ENCODE measurements around the gene NAPA. TPM values are rescaled to one million over a fixed set of nuclear protein-coding genes. Genes with fewer than 3 reads are reported as not detected.

The NAPA gene
- total RNA-seq, 1 donor from 2014 or later = 80.3 TPM

DNA sequence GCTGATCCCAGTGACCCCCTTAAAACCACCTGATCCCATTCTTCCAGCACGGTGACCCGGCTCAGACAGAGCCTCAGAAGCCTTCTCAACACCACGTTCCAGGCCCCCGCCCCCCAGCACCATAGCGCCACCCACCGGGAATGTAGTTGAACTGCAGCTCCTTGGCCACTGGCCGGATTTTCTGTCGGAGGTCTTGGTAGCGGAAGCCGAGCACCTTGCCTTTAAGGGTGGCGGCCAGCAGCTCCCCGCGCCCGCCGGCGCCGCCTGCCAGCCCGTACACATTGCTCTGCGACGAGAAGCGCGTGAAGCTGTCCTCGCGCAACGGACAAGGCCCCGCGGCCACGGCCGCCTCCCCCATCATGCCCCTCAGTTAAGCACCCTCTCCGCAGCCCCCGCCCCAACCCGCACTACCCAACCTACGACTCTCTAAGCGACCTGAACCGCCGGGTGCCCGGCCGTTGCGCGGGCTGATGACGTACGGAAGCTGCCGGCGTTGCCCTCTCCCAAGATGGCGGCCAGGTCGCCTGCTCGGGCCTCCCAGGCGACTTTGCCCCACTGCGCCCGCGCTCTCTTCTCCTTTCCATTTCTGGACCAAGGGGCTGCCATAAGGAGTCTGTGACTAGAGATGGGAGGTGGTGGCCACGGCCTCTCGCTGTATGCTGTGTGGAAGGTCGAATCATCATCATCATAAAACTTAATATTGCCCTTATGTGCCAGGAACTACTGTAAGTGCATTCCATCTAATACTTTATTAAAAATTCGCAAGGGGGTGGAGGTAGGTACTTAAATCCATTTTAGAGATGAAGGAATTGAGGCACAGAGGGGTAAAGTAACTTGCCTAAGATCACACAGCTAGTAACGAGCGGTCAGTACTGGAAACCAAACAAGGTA, 30.8 kb downstream of the NAPA start, which contains the start of gene KPTN:
Gene KPTN (minus strand): TSS at position 420 of the 891 bp plus-strand sequence. CDS start 59 bp downstream, at position 361.
- DNase-seq = peak; percentile 94

DNA sequence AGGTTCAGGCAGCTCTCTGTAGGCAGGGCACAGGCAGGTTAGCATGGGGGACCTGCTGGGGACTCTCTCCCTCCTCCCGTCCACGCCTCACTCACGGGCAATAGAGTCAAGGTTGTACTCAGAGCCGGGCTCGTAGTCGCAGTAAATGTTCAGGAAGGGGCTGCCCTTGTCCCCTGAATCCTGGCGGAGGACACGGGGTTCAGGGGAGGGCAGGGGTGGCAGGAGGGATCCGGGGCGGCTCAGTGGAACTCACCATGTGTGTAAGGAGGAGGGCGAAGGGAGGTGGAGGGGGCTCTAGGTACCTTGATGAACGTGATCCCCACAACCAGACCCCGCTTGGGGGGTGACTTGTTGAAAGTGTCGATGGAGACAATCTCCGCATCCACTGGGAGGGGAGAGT, 31.7 kb downstream of the NAPA start:
- no peak for DNase-seq

DNA sequence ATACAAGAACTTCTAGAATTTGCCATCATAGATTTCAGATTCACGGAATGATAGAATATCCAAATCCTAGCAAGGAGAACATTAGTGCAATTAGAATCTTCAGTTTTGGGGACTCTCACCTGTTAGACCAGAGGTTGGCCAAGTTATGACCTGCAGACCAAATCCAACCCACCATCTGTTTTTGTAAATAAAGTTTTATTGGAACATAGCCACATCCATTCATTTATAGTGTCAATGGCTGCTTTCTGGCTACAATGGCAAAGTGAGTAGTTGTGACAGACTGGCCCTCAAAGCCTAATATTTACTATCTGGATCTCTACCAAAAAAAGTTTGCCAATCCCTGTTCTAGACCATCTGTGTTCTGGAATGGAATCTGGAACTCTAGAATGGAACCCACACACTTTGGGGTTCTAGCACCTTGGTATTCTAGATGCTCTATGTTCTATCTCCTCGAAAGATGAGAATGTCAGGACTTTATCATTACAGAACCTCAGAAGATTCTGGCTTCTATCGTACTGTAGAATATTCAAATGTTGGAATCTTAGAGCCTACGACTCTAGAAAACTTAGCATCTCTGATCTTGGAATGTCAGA, 33.3 kb downstream of the NAPA start:
- DNase-seq = no peak

DNA sequence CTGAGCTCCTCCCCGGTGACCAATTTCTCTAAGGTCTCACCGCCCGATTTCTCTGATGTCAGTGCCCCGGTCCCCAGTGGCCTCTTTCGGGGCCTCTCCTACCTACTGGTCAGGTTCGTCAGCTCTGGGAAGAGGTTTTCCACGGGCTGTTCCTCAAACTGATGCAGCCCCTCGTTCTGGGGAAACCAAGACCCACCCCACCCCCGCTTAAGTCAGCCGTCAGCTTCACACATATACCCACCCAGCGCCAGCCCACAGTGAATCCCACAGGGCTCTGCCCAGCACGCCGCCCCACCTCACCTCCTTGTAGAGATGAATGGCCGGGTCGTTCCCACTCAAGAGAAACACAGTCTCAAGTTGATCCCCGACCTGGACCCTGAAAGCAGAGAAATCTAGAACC, 34.2 kb downstream of the NAPA start:
- DNase-seq = no peak

DNA sequence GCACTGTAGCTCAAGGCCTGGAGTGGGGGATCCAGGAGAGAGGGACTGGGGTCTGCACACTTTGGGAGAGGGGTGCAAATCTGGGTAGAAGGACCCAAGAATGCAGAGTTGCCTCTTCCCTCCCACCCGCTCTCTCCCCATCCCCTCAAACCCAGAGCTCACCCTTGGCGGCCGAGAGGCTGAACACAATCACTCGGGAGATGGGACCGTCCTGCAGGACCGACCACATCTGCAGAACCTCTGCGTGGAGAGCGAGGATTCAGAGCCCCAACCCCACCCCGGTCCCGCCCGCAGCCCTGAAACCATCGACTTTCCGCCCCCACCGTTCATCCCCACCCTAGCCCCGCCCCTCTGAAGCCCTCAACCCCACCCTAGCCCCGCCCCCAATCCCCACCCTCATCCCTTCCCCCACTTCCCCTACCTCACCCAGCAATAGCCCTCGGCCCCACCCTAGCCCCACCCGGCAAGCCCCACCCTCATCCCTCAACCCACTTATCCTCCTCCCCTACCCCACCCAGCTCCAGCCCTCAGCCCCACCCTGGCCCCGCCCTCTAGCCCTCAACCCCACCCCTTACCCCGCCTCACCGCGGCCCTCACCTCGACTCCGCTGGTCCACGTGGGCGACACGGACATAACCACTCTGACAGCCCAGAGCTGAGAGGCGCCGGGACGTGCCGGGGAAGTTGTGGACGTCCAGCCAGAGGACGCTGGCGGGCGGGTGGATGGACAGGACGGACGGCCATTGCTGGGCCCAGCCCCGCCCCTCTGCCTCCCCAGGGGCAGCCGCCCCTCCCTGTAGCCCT, 35.0 kb downstream of the NAPA start:
- peak; percentile 30 for DNase-seq

DNA sequence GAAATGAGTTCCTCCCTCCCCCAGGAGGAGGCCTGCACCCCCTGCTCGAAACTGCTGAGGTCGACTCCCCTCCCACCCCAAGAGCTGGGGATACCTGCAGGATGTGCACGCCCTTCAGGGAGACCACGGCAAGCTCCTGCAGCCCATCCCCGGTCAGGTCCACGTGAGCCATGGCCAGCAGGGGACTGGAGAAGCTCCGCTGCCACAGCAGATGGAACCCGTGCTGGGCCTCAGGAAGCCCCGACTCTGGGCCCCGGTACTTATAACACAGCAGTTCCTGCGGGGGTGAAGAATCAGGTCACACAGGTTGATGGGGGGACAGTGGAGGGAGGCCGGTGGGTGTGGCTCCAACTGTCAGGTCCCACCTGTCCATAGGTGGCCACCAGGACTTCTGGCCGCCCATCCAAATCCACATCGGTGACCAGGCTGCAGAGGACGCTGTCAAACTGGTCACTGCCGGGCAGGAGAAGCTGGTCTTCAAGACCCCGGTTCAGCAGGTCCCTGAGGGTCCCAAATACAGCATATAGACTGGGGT, 38.4 kb downstream of the NAPA start:
- no peak for DNase-seq

DNA sequence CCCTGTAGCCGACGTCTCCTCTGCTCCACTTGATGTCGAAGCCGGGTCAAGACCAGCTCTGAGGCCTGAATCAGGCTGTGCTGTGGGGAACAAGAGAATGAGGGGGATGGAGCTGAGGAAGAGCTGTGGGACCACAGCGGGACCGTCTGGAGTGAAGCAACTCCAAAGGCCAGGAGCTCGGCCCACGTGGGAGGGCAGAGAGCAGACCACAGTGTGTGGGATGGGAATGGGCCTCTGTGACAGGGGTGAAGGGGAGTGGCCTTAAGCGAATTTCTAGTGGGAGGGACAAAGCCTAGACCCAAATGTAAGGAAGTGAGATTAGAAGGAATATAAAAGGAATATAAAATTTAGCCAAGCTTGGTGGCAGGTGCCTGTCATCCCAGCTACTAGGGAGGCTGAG, 39.4 kb downstream of the NAPA start:
- no peak for DNase-seq

DNA sequence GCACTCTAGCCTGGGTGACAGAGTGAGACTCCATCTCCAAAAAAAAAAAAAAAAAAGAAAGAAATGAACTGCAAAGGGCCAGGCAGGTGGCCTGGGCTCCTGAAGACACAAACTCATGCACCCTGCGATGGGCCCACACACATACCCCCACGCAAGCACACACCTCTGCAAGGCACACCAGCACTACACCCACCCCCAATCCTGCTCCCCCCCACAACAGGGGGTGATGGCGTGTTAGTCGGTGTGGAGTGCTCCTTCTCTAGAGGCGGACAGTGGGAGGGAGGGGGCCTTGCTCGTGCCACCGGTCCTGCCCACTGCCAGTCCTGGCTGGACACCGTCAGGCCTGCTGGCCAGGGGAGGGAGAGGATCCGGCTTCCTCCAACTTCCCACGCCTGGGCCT, 41.5 kb downstream of the NAPA start:
- DNase-seq = no peak

DNA sequence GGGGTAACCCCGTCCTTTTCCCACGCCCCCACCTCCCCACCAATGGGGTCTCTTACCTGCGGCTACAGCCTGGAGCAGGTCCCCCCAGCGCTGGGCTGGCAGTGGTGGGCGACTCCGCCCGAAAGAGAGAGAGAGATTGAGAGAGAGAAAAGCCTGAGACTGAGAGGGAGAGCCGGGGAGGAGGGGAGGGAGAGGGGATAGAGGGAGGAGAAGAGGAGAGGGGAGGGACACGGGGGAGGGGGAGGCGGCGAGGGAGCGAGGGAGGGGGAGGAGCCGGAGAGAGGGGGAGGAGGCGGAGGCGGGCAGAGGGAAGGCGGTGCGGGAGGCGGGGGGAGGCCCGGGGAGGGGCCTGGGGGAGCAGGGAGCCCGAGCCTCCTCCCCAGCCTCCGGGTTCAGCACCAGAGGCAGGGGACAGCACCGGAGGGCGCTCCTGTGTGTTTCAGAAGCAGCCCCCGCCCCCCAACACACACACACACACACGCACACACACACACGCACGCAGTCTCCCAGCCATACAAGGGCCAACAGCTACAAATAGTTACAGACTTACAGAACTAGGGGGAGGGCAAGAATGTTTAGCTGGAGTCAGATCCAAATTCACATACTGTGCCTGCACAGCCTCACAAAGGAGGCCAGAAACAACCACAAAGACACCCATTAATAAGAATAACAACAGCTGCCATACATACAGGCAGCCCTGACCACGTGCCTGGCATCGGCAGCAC, 43.0 kb downstream of the NAPA start, which contains the start of gene SLC8A2:
Gene SLC8A2 (minus strand): TSS at position 161 of the 725 bp plus-strand sequence. CDS start 5,490 bp downstream, outside the sequence.
- DNase-seq = peak; percentile 66

DNA sequence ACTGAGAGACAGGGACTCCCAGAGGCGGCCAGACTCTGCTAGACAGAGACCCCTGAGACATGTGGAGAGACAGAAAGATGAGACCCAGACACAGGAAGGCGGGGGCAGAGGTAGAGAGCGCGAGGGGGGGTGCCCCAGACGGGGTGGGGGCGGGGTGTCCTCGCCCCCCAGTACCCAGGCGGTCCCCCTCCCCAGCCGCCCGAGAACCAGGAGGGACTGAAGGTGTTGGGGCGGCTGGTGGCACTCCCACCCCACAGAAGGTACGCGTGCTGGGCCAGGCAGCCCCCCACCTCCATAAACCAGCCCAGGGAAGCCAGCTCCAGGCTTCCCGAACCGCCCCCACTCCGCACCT, 43.5 kb downstream of the NAPA start:
- no peak for DNase-seq

DNA sequence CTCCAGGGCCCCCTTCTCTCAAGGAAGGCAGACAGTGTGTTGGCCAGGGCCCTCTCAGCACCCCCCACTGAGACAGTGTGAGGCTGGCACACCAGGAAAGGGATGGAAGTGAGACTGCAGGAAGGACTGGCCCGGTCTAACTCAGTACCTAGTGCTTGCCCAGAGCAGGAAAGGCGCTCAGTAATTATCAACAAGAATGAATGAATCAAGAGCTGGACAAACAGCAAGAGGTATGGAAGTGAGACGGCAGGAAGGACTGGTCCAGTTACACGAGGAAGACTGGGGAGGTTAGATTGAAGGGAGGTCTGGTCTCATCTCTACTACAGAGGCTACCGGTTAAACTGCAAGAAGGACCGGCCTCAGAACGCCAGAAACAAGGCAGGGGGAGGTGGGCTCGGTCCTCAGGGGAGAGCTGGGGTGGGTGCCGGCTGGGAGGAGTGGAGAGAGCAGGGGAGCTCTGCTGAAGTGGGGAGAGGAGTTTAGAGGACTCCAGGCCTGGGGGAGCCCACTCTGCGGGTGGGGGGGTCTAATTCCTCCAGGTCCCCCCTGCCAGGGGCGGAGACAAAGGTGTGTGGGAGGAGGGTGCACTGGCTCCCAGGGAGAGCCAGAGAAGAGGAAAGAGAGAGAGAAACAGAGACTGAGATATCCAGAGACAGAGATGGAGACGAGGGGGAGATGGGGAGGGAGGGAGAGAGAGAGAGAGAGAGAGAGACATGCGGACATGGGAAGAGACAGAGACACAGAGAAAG, 44.2 kb downstream of the NAPA start:
- DNase-seq = no peak

DNA sequence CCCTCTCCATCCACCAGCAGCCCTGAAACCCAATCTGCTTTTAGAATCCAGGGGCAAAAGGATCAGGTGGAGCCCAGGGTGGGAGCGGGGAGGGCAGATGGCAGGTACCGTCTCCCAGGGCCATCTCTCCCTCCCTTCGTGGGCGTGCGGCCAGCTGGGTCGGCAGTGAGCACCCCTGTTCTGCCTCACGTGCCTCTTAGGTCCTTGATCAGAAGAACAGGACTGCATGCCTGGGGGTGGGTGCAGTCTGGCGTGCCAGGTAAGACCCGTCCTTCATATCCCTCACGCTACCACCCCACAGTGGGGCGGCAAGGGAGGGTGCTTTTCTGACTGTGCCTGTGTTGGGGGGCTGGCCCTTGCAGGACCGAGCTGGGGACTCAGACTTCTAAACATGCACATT, 45.1 kb downstream of the NAPA start:
- DNase-seq = no peak

DNA sequence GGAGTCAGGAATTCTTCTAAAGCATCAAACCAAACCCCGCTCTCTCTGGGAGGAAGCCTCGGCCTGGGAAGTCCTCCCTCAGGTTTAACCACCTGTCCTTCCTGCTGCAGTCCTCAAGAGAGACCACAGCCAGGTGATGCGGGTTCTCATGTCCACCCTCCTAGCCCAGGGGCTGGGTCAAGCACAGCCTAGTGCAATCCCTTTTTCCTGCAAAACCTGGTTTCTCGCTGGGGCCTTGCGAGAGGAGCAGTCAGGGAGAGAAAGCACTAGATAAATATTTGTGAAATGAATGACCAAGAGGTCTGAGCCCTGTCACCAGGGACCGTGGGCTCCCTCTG, 45.5 kb downstream of the NAPA start:
- no peak for DNase-seq

DNA sequence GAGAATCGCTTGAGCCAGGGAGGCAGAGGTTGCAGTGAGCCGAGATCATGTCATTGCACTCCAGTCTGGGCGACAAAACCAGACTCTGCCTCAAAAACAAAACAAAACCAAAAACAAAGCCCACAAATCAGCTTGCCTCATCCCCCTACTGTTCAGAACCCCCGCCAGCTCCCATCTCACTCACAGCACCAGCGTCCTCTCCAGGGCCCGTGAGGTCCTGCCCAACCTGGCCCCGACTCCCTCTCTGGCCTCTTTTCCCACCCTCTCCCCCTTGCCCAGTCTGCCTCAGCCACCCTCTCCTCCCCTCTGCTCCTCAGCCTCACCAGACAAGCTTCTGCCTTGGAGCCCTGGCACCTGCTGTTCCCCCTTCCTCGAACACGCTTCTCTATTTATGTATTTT, 46.9 kb downstream of the NAPA start:
- DNase-seq = no peak

DNA sequence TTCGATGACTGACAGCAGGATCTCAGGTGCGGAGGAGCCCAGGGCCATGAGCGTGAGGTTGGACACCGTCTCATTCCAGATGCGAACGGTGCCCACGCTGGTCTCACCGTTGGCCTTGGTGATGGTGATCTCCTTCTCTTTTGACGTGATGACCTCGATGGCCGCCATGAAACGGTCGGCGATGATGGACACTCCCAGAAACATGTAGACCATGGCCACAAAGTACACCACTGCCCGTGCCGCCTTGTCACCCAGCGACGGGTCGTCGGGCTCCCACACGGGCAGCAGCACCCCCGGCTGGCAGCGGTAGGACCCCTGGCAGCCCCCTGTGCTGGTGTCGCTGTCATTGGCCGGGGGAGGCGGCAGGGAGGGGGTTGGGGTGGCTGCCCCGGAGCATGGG, 48.9 kb downstream of the NAPA start:
- no peak for DNase-seq

DNA sequence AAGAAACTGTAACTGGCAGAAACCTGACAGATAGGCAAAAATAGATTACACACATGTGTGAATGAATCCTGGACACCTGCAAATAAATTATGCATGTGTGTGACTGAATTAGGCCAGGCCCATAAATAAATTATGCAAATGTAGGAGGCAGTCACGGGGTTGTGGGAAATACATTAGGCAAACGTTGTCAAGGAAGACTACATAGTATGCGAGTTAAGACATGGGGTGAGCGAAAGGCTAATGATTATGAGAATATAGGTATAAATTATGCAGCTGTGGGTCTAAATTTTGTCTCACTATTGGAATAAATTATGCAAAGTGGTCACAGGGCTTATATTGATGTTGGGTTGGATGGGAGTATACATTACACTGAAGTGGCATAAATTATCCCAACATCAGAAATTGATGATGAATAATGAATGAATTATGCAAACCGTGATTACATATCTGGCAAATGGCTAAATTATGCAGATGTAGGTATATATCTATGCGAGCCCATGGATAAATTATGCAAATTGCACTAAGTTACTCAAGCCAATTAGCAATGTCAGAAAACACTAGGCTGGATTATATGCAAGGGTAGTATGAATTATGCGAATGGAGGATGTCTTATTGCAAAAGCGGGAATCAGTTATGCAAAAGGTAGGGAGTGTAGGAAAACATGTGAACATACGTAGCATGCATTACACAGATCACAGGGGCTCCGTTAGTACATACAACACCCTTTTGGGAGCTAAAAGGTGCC, 50.0 kb downstream of the NAPA start:
- no peak for DNase-seq

DNA sequence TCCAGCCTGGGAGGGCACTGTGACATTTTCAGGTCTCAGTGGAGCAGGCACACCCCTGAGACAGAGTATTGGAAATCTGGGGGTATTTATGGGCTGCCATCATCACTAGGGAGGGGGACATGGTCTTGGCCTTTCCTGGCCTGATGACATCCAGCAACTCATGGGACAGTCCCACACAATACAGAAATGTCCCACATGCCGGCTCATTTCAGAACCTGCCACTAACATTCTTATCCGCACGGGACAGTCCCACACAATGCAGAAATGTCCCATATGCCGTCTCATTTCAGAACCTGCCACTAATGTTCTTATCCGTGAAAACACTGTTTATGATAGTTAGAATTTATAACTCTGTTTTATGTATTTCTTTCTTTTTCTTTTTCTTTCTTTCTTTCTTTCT, 53.0 kb downstream of the NAPA start:
- no peak for DNase-seq

DNA sequence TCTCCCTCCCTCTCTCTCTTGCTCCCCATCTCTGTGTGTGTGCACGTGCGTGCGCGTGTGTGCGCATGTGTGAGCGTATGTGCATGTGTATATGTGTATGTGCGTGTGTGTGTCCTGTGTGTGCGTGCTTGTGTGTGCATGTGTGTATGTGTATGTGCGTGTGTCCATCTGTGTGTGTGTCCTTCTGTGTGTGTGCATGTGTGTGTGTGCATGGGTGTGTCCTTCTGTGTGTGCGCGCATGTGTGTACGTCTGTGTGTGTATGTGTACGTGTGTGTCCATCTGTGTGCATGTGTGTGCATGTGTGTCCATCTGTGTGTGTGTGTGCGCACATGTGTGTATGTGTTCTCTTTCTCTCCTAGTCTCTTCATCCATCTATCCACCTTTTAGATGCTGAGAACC, 55.4 kb downstream of the NAPA start:
- DNase-seq = no peak

DNA sequence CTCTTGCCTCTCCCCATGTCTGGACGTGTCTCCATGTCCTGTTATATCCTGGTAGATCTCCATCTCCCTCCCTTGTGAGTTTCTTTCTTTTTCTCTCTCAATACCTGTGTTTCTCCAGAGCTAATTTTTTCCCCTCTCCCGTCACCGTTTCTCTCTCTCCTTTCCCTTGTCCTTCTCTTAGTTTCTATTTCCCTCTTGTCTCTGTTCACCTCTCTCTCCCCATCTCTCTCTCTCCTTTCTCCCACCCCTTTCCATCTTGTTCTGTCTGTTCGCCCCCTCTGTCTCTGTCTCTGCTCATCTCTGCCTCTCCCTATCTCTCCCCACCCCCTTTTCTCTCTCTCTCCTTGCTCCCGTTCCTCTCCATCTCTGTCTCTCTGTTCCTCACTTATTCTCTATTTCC, 56.2 kb downstream of the NAPA start:
- no peak for DNase-seq

DNA sequence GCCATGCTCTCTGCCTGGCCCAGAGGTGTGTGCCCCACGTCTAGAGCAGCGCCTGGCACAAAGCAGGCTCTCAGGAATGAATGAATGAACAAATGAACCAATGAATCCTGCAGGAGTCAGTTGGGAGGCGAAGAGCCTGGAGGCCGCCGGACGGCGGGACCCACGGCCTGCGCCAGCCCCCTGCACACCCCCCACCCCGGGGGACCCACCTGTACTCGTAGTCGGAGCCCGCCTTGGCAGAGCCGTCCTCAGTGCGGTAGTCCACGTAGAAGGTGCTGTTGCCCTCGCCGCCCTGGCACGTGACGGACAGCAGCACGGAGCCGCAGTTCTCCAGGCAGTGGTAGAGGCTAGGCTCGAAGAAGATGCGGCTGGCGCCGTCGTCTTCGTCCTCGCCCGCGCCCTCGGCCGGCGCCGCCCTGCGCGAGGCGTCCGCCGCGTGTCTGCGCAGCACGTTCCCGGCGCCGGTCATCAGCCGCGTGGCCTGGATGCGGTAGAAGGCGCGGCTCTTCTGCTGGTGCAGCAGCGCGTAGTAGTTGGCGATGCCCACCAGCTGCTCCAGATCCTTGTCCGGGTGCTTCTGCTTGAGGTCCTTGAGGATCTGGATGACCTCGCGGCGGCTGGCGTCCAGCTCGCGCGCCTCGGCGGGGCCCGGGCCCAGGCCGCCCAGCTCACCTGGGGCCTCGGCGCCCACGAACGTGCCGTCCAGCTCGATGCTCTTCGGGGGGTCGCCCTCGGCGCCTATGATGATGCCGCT, 58.0 kb downstream of the NAPA start:
- DNase-seq = no peak
